SK-N-SH (cell line): ENCODE measurements around the gene WWOX. TPM values are rescaled to one million over a fixed set of nuclear protein-coding genes. Genes with fewer than 3 reads are reported as not detected.

Experiments used
- CTCF ChIA-PET: fragments of 300-600, 350-600 bp; formaldehyde crosslinking; extraction: SDS; loops from one replicate; lab custom pipeline; 2021; lab: Yijun Ruan, JAX
- POLR2A ChIA-PET: fragments of 350-600 bp; sonication (Branson Sonifier 250); formaldehyde crosslinking; extraction: SDS; loops from one replicate; lab custom pipeline; 2020; ENCODE audit warnings: antibody characterized with exemption, inconsistent platforms; lab: Yijun Ruan, JAX
- DNase-seq: peaks from one replicate; pipeline ENCODE4 v3.0.0; 2012
- H2AFZ ChIP-seq: fragments of 200-600 bp; sonication (generic); 2 replicates; pipeline ENCODE4 v1.8.1; 2016; ENCODE audit warnings: antibody characterized with exemption, mild to moderate bottlenecking, low read depth
- H3F3A ChIP-seq: fragments of 200-600 bp; sonication (generic); replicated peaks from 2 replicates; pipeline ENCODE3; 2016; ENCODE audit warnings: antibody characterized with exemption, mild to moderate bottlenecking; ENCODE audit not compliant: insufficient read depth
- H3K27ac ChIP-seq, 2 experiments: fragments of 200-500 bp in 1 of 2; fragments of 200-600 bp in 1 of 2; sonication (Bioruptor generic) in 1 of 2; sonication (generic), shearing (Covaris generic) in 1 of 2; 2 replicates each; pipeline versions ENCODE4 v1.5.1 to v1.6.1; 2014 to 2016; ENCODE audit warnings: low read depth in 2 of 2, inconsistent platforms in 1 of 2, low read length in 1 of 2, mild to moderate bottlenecking in 1 of 2, mixed read lengths in 1 of 2
- H3K27me3 ChIP-seq: fragments of 200-600 bp; sonication (generic), shearing (Covaris generic); 2 replicates; pipeline ENCODE4 v1.6.1; 2016; ENCODE audit warnings: mixed run types; ENCODE audit not compliant: insufficient read depth
- H3K36me3 ChIP-seq, 2 experiments: fragments of 200-500 bp in 1 of 2; fragments of 200-600 bp in 1 of 2; sonication (Bioruptor generic) in 1 of 2; sonication (generic) in 1 of 2; replicated peaks in 1 of 2; 2 replicates each; pipeline versions ENCODE3 to v1.5.1; 2014 to 2016; ENCODE audit warnings: low read length in 1 of 2, mild to moderate bottlenecking in 1 of 2; ENCODE audit not compliant: insufficient read depth in 2 of 2, control insufficient read depth in 1 of 2
- H3K4me1 ChIP-seq, 2 experiments: fragments of 200-500 bp in 1 of 2; fragments of 200-600 bp in 1 of 2; sonication (Bioruptor generic) in 1 of 2; sonication (generic), shearing (Covaris generic) in 1 of 2; 2 replicates each; pipeline versions ENCODE4 v1.5.1 to v1.6.1; 2014 to 2016; ENCODE audit warnings: low read depth in 1 of 2, low read length in 1 of 2, mixed run types in 1 of 2; ENCODE audit not compliant: insufficient read depth in 2 of 2, control insufficient read depth in 1 of 2
- H3K4me2 ChIP-seq: fragments of 200-600 bp; sonication (generic), shearing (Covaris generic); 2 replicates; pipeline ENCODE4 v1.6.1; 2017; ENCODE audit warnings: mixed run types
- H3K4me3 ChIP-seq, 2 experiments: fragments of 200-500 bp in 1 of 2; fragments of 200-600 bp in 1 of 2; sonication (Bioruptor generic) in 1 of 2; sonication (generic), shearing (Covaris generic) in 1 of 2; 2 replicates each; pipeline versions ENCODE4 v1.5.1 to v1.8.1; 2014 to 2016; ENCODE audit warnings: low read depth in 2 of 2, inconsistent platforms in 1 of 2, low read length in 1 of 2, mild to moderate bottlenecking in 1 of 2, mixed read lengths in 1 of 2, moderate library complexity in 1 of 2
- H3K79me2 ChIP-seq: fragments of 200-600 bp; sonication (generic); 2 replicates; pipeline ENCODE4 v1.8.1; 2017; ENCODE audit warnings: mild to moderate bottlenecking; ENCODE audit not compliant: insufficient read depth
- H3K9ac ChIP-seq: fragments of 200-600 bp; sonication (generic); 2 replicates; pipeline ENCODE4 v1.6.1; 2017; ENCODE audit warnings: mixed run types
- H3K9me2 ChIP-seq: fragments of 200-600 bp; sonication (generic); 2 replicates; pipeline ENCODE4 v1.6.1; 2017; ENCODE audit warnings: mixed run types
- H3K9me3 ChIP-seq: fragments of 200-600 bp; sonication (generic); 2 replicates; pipeline ENCODE4 v1.6.1; 2017; ENCODE audit warnings: mixed run types, mild to moderate bottlenecking, moderate library complexity
- H4K20me1 ChIP-seq: fragments of 200-600 bp; sonication (generic); 2 replicates; pipeline ENCODE4 v1.6.1; 2017; ENCODE audit warnings: mild to moderate bottlenecking, mixed run types; ENCODE audit not compliant: insufficient read depth
- EP300 ChIP-seq, 2 experiments: IDR thresholded peaks; 2 replicates each; pipeline versions ENCODE4 v1.4.0 to v1.6.1; 2012; ENCODE audit warnings: borderline replicate concordance in 1 of 2, low read depth in 1 of 2, low read length in 1 of 2
- EZH2phosphoT487 ChIP-seq: fragments of 200-600 bp; sonication (generic); IDR thresholded peaks from 2 replicates; pipeline ENCODE4 v1.6.1; 2017; ENCODE audit warnings: low read depth, mixed run types, mild to moderate bottlenecking, antibody characterized with exemption, moderate library complexity, borderline replicate concordance
- FOXJ3 ChIP-seq: sonication (generic); formaldehyde crosslinking; IDR thresholded peaks from 2 replicates; pipeline ENCODE4 v1.5.1; 2020; ENCODE audit warnings: mild to moderate bottlenecking, missing genetic modification reagents
- NFIC ChIP-seq: IDR thresholded peaks from 2 replicates; pipeline ENCODE4 v1.4.0; 2012; ENCODE audit warnings: borderline replicate concordance
- NRF1 ChIP-seq: IDR thresholded peaks from 2 replicates; pipeline ENCODE4 v1.6.1; 2012; ENCODE audit warnings: low read depth, mild to moderate bottlenecking, low read length
- RCOR1 ChIP-seq: fragments of 150-350 bp; IDR thresholded peaks from 2 replicates; pipeline ENCODE4 v1.6.1; 2017; ENCODE audit warnings: antibody characterized with exemption, low read length
- REST ChIP-seq: IDR thresholded peaks from 2 replicates; pipeline ENCODE4 v1.6.1; 2012; ENCODE audit warnings: mild to moderate bottlenecking, low read depth, low read length, moderate library complexity
- RFX5 ChIP-seq: IDR thresholded peaks from 2 replicates; pipeline ENCODE4 v1.6.1; 2012; ENCODE audit warnings: mild to moderate bottlenecking, improper control_type of control experiment, low read length
- RXRA ChIP-seq: IDR thresholded peaks from 2 replicates; pipeline ENCODE4 v1.4.0; 2012; ENCODE audit warnings: low read depth, mild to moderate bottlenecking, borderline replicate concordance
- TEAD4 ChIP-seq: IDR thresholded peaks from 2 replicates; pipeline ENCODE4 v1.4.0; 2012; ENCODE audit warnings: mild to moderate bottlenecking, borderline replicate concordance; ENCODE audit not compliant: insufficient read depth
- USF2 ChIP-seq: fragments of 150-350 bp; IDR thresholded peaks from 2 replicates; pipeline ENCODE4 v1.6.1; 2017; ENCODE audit warnings: antibody characterized with exemption, low read length, low read depth, borderline replicate concordance
- YY1 ChIP-seq: IDR thresholded peaks from 2 replicates; pipeline ENCODE4 v1.4.0; 2012; ENCODE audit warnings: low read depth, mild to moderate bottlenecking
- ZBTB33 ChIP-seq: IDR thresholded peaks from 2 replicates; pipeline ENCODE4 v1.4.0; 2012; ENCODE audit warnings: low read depth, borderline replicate concordance
- WGBS: methylation state at CpG from one replicate; pipeline ENCODE4 v1.1.6; 2017; ENCODE audit warnings: low lambda C conversion rate; 5-methylcytosine and 5-hydroxymethylcytosine counted together
- polyA plus RNA-seq, 3 experiments: library from polyadenylated mRNA; depleted of rRNA; stranded (reverse); fragments of >200 nt; gene quantifications; 2 replicates each; pipeline ENCODE4 v1.2.3, GENCODE V29; 2012

Gene WWOX
- polyA plus RNA-seq, 1 of the 3 experiments (the other 2 are of a cell fraction), result 10.8 TPM

DNA sequence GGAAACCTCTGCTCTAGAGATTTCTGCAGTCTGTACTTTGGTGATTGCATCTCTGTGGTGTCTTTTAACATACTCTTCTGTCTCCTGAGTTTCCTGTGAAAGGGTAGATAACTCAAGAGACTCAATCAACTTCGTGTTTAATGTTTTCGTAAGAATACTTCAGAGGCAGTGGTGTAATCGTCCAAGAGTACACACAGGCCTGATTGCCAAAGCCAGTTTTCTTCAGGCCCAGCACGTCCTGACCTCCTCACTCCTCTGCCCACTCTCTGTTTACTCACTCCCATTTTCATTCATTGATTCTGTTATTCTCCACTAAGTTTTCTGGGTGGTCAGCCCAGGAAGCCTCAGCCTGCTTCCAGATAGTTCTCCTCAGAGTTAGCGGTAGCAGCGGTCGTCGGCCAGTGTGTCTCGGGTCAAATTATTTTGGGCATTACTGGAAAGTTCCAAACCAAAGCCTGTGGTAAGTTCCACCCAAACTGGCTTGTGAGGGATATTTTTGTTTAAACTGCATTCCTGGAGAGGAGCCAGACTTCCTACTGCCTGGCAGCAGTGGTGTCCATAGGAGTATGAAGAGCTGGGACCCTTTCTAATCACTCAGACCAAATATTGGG is 293.2 kb downstream of the WWOX start (continued):
- TF ChIP-seq REST (no peak), TEAD4 (no peak), EP300 (IDR thresholded peaks at IDR 0.05; ENCODE audit: borderline replicate concordance in 1 of 2, low read depth in 1 of 2, low read length in 1 of 2) (no peak), USF2 (no peak), RFX5 (no peak)

DNA sequence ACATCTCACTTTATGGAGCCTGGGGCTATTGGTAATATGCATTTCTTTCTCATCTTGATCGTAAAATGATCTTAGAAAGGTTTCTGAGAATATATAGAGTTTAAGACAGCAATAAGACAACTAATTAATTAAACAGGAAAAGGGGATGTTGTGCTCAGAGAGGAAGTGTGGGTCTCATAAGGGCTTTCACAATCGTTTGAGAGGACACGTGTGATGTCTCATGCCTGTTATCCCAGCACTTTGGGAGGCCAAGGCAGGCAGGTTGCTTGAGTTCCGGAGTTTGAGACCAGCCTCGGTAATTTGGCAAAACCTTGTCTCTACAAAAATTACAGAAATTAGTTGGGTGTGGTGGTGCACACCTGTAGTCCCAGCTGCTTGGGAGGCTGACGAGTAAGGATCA is 295.6 kb downstream of the WWOX start:
- CTCF ChIA-PET, result interaction anchor here (1.4 kb wide), 1 partner anchor 10 kb away, joined by 3 read pairs; no protein-coding TSS in a partner anchor
- no peaks in the 10 kb centered on the region for H4K20me1 ChIP-seq
- DNase-seq, result no peak
- H3K79me2 ChIP-seq, result no peaks in the 10 kb centered on the region
- H3K9ac ChIP-seq, result no peak overlapping the region
- H3K4me3 ChIP-seq, result no peak overlapping the region
- no peaks in the 10 kb centered on the region for H3K9me2 ChIP-seq
- 77% methylated on average over 6 of the region's 6 CpGs for WGBS
- H3K36me3 ChIP-seq, result no peaks in the 10 kb centered on the region
- no peak for TF ChIP-seq TEAD4
- TF ChIP-seq NRF1, result no peak
- TF ChIP-seq REST, result no peak
- no peak for TF ChIP-seq RCOR1
- no peak for TF ChIP-seq ZBTB33
- TF ChIP-seq FOXJ3 (CRISPR knock-in tag), result no peak
- TF ChIP-seq NFIC, result no peak
- TF ChIP-seq EZH2phosphoT487, result no peak
- TF ChIP-seq USF2, result no peak
- TF ChIP-seq RXRA, result no peak
- no peak for TF ChIP-seq EP300 (IDR thresholded peaks at IDR 0.05; ENCODE audit: borderline replicate concordance in 1 of 2, low read depth in 1 of 2, low read length in 1 of 2)
- no peak for TF ChIP-seq YY1
- no peaks in the 10 kb centered on the region for H3K27me3 ChIP-seq
- POLR2A ChIA-PET, result no interaction called here
- no peaks in the 10 kb centered on the region for H3F3A ChIP-seq
- H3K4me2 ChIP-seq, result no peak overlapping the region
- H3K4me1 ChIP-seq, result no peaks in the 10 kb centered on the region
- no peak overlapping the region for H2AFZ ChIP-seq
- H3K9me3 ChIP-seq, result no peaks in the 10 kb centered on the region
- no peak overlapping the region for H3K27ac ChIP-seq
